Measurements from ENCODE around the gene P2RX5. TPM values are rescaled to one million over a fixed set of nuclear protein-coding genes. Genes with fewer than 3 reads are reported as not detected.

Gene P2RX5
- total RNA-seq, 1 experiment from 2014 or later, result 0.66 TPM

GRCh38 chr17:3656755-3657587, 39.0 kb downstream of the P2RX5 start:
- Histone ChIP-seq H3K4me1 (no peaks in the 10 kb centered on the region), H3K4me3 (ENCODE audit: low read depth, low read length) (no peak overlapping the region), H3K36me3 (ENCODE audit: control insufficient read depth, insufficient read depth, low read length) (no peaks in the 10 kb centered on the region; the same call in 1 of the 2 replicates), H3K27me3 (replicated peaks; ENCODE audit: control insufficient read depth, insufficient read depth, low read length) (no peaks in the 10 kb centered on the region), H3K9me3 (no peaks in the 10 kb centered on the region)
- Mint-ChIP-seq H3K36me3 (ENCODE audit: insufficient read depth, unreplicated experiment) (peaks cover 14% of the 10 kb centered on the region), H3K9me3 (ENCODE audit: unreplicated experiment) (no peaks in the 10 kb centered on the region), H3K27me3 (ENCODE audit: insufficient read depth, unreplicated experiment) (no peaks in the 10 kb centered on the region), H3K4me3 (ENCODE audit: unreplicated experiment) (no peak overlapping the region), H3K4me1 (ENCODE audit: low read depth, unreplicated experiment) (no peaks in the 10 kb centered on the region), H3K27ac (ENCODE audit: unreplicated experiment) (peak overlapping the region; percentile 70)
- TF ChIP-seq, protein P1, sequence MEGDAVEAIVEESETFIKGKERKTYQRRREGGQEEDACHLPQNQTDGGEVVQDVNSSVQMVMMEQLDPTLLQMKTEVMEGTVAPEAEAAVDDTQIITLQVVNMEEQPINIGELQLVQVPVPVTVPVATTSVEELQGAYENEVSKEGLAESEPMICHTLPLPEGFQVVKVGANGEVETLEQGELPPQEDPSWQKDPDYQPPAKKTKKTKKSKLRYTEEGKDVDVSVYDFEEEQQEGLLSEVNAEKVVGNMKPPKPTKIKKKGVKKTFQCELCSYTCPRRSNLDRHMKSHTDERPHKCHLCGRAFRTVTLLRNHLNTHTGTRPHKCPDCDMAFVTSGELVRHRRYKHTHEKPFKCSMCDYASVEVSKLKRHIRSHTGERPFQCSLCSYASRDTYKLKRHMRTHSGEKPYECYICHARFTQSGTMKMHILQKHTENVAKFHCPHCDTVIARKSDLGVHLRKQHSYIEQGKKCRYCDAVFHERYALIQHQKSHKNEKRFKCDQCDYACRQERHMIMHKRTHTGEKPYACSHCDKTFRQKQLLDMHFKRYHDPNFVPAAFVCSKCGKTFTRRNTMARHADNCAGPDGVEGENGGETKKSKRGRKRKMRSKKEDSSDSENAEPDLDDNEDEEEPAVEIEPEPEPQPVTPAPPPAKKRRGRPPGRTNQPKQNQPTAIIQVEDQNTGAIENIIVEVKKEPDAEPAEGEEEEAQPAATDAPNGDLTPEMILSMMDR (IDR thresholded peaks at IDR 0.05; ENCODE audit: insufficient read depth in 1 of 2, low read depth in 1 of 2, low read length in 1 of 2, severe bottlenecking in 1 of 2, unreplicated experiment in 1 of 2), result no peak
- no peak for DNase-seq
- CTCF ChIA-PET, result no interaction called here
- intact Hi-C loops (cut with micrococcal nuclease; ENCODE audit: unreplicated experiment), result no loop called here
- POLR2A ChIA-PET, result no interaction called here
- BruUV-seq (replicated peaks), result no TSS peak

DNA sequence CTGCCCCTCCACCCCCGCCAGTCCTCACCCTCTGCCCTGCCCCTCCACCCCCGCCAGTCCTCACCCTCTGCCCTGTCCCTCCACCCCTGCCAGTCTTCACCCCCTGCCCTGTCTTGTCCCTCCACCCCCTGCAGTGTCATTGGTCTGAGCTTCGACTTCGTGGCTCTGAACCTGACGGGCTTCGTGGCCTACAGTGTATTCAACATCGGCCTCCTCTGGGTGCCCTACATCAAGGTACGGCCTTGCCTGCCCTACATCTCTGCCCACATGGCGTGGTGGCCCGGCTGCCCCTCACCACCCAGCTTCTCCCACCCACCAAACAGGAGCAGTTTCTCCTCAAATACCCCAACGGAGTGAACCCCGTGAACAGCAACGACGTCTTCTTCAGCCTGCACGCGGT, 39.6 kb downstream of the P2RX5 start:
- Histone ChIP-seq H3K9me3 (no peaks in the 10 kb centered on the region), H3K4me1 (no peaks in the 10 kb centered on the region), H3K4me3 (ENCODE audit: low read depth, low read length) (no peak overlapping the region), H3K36me3 (ENCODE audit: control insufficient read depth, insufficient read depth, low read length) (no peaks in the 10 kb centered on the region; the same call in 1 of the 2 replicates), H3K27me3 (replicated peaks; ENCODE audit: control insufficient read depth, insufficient read depth, low read length) (no peaks in the 10 kb centered on the region)
- no TSS peak for BruUV-seq (replicated peaks)
- Mint-ChIP-seq H3K36me3 (ENCODE audit: insufficient read depth, unreplicated experiment) (peaks cover 13% of the 10 kb centered on the region), H3K9me3 (ENCODE audit: unreplicated experiment) (no peaks in the 10 kb centered on the region), H3K4me1 (ENCODE audit: low read depth, unreplicated experiment) (no peaks in the 10 kb centered on the region), H3K27me3 (ENCODE audit: insufficient read depth, unreplicated experiment) (no peaks in the 10 kb centered on the region), H3K4me3 (ENCODE audit: unreplicated experiment) (no peak overlapping the region), H3K27ac (ENCODE audit: unreplicated experiment) (peak overlapping the region; percentile 70)
- TF ChIP-seq, protein P1 (IDR thresholded peaks at IDR 0.05; ENCODE audit: insufficient read depth in 1 of 2, low read depth in 1 of 2, low read length in 1 of 2, severe bottlenecking in 1 of 2, unreplicated experiment in 1 of 2), result no peak
- intact Hi-C loops (cut with micrococcal nuclease; ENCODE audit: unreplicated experiment), result no loop called here
- POLR2A ChIA-PET, result no interaction called here
- no peak for DNase-seq
- CTCF ChIA-PET, result no interaction called here

- Histone ChIP-seq H3K27me3 (replicated peaks; ENCODE audit: control insufficient read depth, insufficient read depth, low read length) (no peaks in the 10 kb centered on the region), H3K9me3 (no peaks in the 10 kb centered on the region), H3K4me1 (no peaks in the 10 kb centered on the region), H3K36me3 (ENCODE audit: control insufficient read depth, insufficient read depth, low read length) (no peaks in the 10 kb centered on the region; the same call in 1 of the 2 replicates), H3K4me3 (ENCODE audit: low read depth, low read length) (no peak overlapping the region)
- no TSS peak for BruUV-seq (replicated peaks)
- Mint-ChIP-seq H3K4me3 (ENCODE audit: unreplicated experiment) (no peak overlapping the region), H3K36me3 (ENCODE audit: insufficient read depth, unreplicated experiment) (peaks cover 8% of the 10 kb centered on the region), H3K27ac (ENCODE audit: unreplicated experiment) (no peak overlapping the region), H3K27me3 (ENCODE audit: insufficient read depth, unreplicated experiment) (no peaks in the 10 kb centered on the region), H3K9me3 (ENCODE audit: unreplicated experiment) (no peaks in the 10 kb centered on the region), H3K4me1 (ENCODE audit: low read depth, unreplicated experiment) (no peaks in the 10 kb centered on the region)
- TF ChIP-seq, protein P1 (IDR thresholded peaks at IDR 0.05; ENCODE audit: insufficient read depth in 1 of 2, low read depth in 1 of 2, low read length in 1 of 2, severe bottlenecking in 1 of 2, unreplicated experiment in 1 of 2), result no peak
- POLR2A ChIA-PET, result interaction anchor here (0.6 kb wide), 1 partner anchor 44 kb away, joined by 3 read pairs; no protein-coding TSS in a partner anchor
- intact Hi-C loops (cut with micrococcal nuclease; ENCODE audit: unreplicated experiment), result no loop called here
- no peak for DNase-seq
- CTCF ChIA-PET, result interaction anchor here (0.5 kb wide), 1 partner anchor 10 kb away, joined by 3 read pairs; no protein-coding TSS in a partner anchor
Measured at GRCh38 chr17:3655766-3656165, 40.2 kb downstream of the P2RX5 start.
